ENCODE data around the gene EXOC4. TPM values are rescaled to one million over a fixed set of nuclear protein-coding genes. Genes with fewer than 3 reads are reported as not detected.
A peak's percentile ranks its signal among the peaks of the same experiment; 100 is the strongest.

The EXOC4 gene
- total RNA-seq, 2 donors from 2014 or later, result 53.5 to 62.3 TPM

DNA sequence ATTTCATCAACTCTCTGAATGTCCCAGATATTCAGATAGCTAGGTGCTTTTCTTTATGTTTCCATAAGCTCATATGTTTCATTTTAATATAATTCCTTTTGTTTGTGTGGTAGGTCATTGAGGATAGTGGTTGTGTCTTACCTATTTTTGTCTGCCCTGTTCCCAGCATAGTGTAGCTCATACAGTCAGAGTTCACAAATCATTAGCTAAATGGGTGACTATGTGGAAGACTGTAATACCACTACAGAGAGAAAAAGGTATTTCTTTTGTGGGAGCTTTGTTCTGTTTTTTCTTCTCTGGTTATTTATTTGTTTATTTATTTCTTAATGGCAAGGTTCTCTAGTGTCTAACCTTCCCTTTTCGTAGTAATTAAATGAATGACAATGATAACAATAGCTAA, 39.8 kb downstream of the EXOC4 start:
- Mint-ChIP-seq H3K36me3 (ENCODE audit: low read depth) (peaks cover 52% of the 10 kb centered on the region), H3K4me1 (peaks cover 4% of the 10 kb centered on the region), H3K9me3 (no peaks in the 10 kb centered on the region), H3K4me3 (no peak overlapping the region), H3K27me3 (no peaks in the 10 kb centered on the region), H3K27ac (peak overlapping the region; percentile 61)
- no peak for ATAC-seq (replicated peaks)

DNA sequence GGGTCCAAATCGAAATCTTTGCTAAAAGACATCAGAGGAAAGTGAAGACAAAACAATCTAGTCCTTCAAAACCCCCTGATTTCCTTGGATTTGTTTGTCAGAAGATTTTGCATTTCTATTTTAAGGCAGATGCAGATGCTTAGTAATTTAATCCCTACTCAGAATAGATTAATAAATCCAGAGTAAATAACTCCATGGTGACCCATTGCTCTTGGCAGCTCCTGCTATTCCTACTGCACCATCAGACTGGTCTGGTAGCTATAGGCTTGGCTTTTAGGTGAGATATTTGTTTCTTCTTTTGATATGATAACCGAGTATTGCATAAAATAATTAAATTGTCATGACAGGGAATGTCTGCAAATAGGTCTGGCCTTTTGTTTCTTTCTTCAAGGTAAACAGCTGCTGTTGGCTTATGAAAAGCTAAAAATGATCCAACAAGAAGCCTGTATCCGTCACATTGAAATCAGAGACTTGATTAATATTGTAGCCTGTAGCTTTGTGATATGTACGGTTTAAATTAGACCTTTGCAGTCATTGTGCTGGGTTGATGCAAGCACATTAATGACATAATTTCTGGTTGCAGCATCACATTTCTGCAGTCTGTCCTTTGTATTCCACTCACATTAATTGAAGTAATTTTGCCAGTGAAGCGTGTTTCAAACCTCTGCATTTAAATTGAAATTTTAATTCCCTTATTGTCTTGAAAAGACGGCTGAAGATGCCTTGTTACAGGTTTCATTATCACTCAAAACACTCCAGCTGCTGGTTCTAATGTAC, 40.7 kb downstream of the EXOC4 start:
- Mint-ChIP-seq H3K36me3 (ENCODE audit: low read depth) (peaks cover 43% of the 10 kb centered on the region), H3K4me1 (peaks cover 4% of the 10 kb centered on the region), H3K9me3 (no peaks in the 10 kb centered on the region), H3K27me3 (no peaks in the 10 kb centered on the region), H3K4me3 (no peak overlapping the region), H3K27ac (no peak overlapping the region)
- ATAC-seq (replicated peaks), result no peak

DNA sequence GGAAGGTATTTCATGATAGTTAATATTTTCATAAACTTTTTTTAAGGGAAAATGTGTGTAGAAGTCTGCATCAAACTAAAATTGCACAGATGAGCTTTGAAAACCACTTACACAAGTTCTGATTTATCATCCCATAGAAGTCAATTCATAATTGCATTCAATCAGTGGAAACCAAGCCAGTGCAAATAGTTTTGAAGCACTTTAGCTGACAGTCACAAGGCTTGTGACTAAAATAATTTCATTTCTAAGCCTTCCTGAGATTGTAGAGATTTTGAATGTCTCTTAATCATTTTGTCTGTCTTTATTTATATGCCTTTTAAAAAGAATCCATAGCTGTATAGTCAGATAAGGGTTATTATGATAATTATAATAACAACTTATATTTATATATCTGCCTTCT, 41.4 kb downstream of the EXOC4 start:
- Mint-ChIP-seq H3K9me3 (no peaks in the 10 kb centered on the region), H3K4me3 (no peak overlapping the region), H3K27me3 (no peaks in the 10 kb centered on the region), H3K27ac (no peak overlapping the region), H3K36me3 (ENCODE audit: low read depth) (peaks cover 36% of the 10 kb centered on the region), H3K4me1 (peaks cover 4% of the 10 kb centered on the region)
- no peak for ATAC-seq (replicated peaks)

DNA sequence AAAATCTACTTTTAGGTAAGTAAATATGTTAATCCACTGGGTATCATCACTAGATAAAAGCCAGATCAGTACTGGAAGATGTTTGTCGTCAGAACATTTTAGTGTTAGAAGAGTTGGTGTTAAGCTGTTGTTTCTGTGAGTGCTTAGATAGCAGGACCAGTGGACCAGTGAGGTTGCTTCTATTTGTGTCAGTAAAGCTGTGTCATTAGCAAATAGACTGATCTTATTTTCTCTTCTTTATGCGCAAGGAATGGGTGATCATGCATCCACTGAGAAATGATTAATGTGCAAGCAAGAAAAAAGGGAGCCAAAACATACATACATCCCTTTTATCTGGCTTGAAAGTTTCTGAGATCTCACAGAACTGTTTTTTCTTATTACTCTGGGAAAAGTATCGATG, 42.6 kb downstream of the EXOC4 start:
- ATAC-seq (replicated peaks), result no peak
- Mint-ChIP-seq H3K27ac (no peak overlapping the region), H3K4me3 (no peak overlapping the region), H3K27me3 (no peaks in the 10 kb centered on the region), H3K9me3 (no peaks in the 10 kb centered on the region), H3K4me1 (peaks cover 4% of the 10 kb centered on the region), H3K36me3 (ENCODE audit: low read depth) (peaks cover 24% of the 10 kb centered on the region)

DNA sequence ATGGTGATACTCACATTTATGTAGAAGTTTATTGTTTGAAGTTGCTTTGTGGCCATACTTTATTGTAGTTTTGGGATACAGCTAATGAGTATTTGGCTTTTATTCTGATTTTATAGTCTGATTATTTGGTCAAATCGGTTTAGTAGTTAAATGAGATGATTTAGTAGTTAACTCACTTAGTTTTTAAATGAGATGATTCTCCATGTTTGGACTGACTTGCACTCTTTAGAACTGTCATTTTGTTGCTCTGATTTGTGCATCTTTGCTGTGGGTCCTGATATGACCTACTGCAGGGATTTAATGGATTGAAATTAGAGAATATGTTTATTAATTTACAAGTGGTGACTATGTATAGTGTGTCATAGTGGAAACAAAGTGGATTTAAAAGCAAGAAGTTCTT, 44.2 kb downstream of the EXOC4 start:
- peaks cover 4% of the 10 kb centered on the region for H3K4me1 Mint-ChIP-seq
- H3K4me3 Mint-ChIP-seq, result no peak overlapping the region
- no peak for ATAC-seq (replicated peaks)
- peaks cover 8% of the 10 kb centered on the region for H3K36me3 Mint-ChIP-seq (ENCODE audit: low read depth)
- no peak overlapping the region for H3K27ac Mint-ChIP-seq
- no peaks in the 10 kb centered on the region for H3K9me3 Mint-ChIP-seq
- no peaks in the 10 kb centered on the region for H3K27me3 Mint-ChIP-seq

DNA sequence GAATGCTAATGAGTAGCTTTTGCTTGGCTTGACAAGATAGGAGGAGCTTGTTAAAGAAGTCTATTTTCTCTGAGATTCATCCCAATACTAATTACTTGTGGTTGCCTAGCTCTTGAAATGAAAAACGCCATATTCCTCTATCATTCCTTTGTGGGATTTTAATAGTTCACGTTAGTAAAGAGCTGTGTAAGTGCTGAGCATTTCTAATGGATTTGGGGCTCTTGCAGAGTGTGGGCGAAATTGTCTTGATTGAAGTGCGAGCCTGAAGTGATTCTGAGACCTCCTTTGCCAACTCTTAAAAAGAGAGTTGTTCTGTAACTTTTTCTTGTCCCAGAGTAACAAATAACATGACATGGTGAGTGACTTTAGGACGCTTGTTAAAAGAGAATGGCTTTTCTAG, 45.2 kb downstream of the EXOC4 start:
- H3K27me3 Mint-ChIP-seq, result no peaks in the 10 kb centered on the region

DNA sequence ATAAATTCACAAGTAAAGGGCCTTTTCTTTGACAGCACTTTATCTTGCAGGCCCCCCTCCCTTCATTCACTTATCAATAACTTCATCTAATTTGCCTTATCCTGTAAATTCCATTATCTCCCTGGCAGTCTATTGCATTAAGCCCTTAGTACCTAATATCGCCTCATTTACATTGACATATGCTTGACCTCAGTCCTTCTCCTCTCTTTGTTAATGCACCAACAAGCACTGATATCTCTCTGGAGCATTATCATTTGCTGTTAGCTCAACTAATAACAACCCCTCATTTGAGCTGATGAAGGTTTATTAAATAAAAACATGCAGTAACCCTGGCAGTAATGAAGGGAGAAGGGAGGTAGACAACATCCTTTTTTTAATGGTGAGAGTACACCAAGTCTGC, 46.8 kb downstream of the EXOC4 start:
- no peak overlapping the region for H3K27ac Mint-ChIP-seq
- peaks cover 4% of the 10 kb centered on the region for H3K4me1 Mint-ChIP-seq
- H3K4me3 Mint-ChIP-seq, result no peak overlapping the region
- peaks cover under 1% of the 10 kb centered on the region for H3K36me3 Mint-ChIP-seq (ENCODE audit: low read depth)
- no peaks in the 10 kb centered on the region for H3K9me3 Mint-ChIP-seq
- no peaks in the 10 kb centered on the region for H3K27me3 Mint-ChIP-seq
- no peak for ATAC-seq (replicated peaks)

More for the DNA sequence above, 45.2 kb downstream of the EXOC4 start:
- H3K4me3 Mint-ChIP-seq, result no peak overlapping the region
- no peak overlapping the region for H3K27ac Mint-ChIP-seq
- H3K9me3 Mint-ChIP-seq, result no peaks in the 10 kb centered on the region
- peaks cover 4% of the 10 kb centered on the region for H3K4me1 Mint-ChIP-seq
- H3K36me3 Mint-ChIP-seq (ENCODE audit: low read depth), result no peaks in the 10 kb centered on the region
- ATAC-seq (replicated peaks), result no peak

DNA sequence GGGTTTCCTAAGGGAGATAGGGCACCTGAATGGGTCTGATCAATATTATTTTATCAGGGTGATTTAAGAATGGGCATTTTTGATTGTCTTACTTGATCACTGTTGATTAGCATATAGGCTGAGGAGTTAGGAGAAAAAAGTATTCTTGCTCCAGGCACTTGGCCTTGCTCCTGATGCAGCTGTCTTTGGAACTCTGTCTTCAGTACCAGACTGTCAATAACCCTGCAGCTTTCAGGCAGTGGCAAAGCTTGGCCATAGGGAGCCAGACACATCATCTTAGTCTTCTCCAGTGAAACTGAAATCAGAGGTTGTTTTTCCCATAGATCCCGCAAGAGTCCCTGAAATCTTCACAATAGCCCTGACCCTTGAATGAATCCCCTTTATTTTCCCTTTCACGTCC, 47.2 kb downstream of the EXOC4 start:
- H3K4me1 Mint-ChIP-seq, result peaks cover 4% of the 10 kb centered on the region
- H3K27me3 Mint-ChIP-seq, result no peaks in the 10 kb centered on the region
- H3K9me3 Mint-ChIP-seq, result no peaks in the 10 kb centered on the region
- H3K4me3 Mint-ChIP-seq, result no peak overlapping the region
- H3K27ac Mint-ChIP-seq, result no peak overlapping the region
- H3K36me3 Mint-ChIP-seq (ENCODE audit: low read depth), result peaks cover 5% of the 10 kb centered on the region
- ATAC-seq (replicated peaks), result no peak

DNA sequence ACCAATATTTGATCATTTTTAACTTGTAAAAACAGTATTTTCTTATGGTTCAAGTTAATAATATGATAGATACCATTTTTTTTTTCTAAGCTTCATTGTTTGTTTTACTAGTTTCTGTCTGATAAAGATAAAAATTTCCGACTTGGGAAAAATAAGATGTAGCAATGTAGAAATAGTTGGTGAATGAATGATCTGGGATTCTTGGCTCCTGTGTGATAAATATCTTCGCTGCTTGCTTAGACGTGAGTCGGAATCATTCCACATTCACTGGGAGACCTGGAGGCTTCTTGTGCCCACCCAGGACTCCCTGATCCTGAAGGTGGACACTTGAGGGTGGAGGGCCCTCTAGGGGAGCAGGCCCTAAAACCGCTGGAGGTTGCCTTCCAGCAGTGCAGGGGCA, 47.9 kb downstream of the EXOC4 start:
- Mint-ChIP-seq H3K27me3 (no peaks in the 10 kb centered on the region), H3K9me3 (no peaks in the 10 kb centered on the region), H3K27ac (no peak overlapping the region), H3K36me3 (ENCODE audit: low read depth) (peaks cover 12% of the 10 kb centered on the region), H3K4me3 (no peak overlapping the region), H3K4me1 (peaks cover 4% of the 10 kb centered on the region)
- no peak for ATAC-seq (replicated peaks)

DNA sequence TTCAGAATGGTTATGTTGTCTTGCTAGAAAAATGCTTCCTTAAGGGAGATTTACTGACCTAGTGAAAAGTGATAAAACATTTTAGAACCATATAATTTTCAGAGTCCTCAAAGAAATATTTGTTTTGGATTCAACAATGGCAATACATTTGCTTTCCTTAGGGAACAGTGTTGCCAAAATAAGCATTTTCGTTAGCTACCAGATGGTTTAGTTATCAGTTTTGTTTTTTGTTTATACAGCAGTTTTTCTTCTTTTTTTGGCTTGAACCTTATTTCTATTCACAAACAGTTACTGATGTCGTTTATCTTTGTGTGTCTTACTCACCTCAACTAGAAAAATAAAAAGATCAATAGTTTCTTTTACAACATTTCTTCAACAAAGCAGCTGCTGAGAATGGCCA, 48.6 kb downstream of the EXOC4 start:
- no peaks in the 10 kb centered on the region for H3K27me3 Mint-ChIP-seq
- no peaks in the 10 kb centered on the region for H3K9me3 Mint-ChIP-seq
- H3K36me3 Mint-ChIP-seq (ENCODE audit: low read depth), result peaks cover 18% of the 10 kb centered on the region
- H3K27ac Mint-ChIP-seq, result no peak overlapping the region
- H3K4me1 Mint-ChIP-seq, result no peaks in the 10 kb centered on the region
- ATAC-seq (replicated peaks), result no peak
- H3K4me3 Mint-ChIP-seq, result no peak overlapping the region

DNA sequence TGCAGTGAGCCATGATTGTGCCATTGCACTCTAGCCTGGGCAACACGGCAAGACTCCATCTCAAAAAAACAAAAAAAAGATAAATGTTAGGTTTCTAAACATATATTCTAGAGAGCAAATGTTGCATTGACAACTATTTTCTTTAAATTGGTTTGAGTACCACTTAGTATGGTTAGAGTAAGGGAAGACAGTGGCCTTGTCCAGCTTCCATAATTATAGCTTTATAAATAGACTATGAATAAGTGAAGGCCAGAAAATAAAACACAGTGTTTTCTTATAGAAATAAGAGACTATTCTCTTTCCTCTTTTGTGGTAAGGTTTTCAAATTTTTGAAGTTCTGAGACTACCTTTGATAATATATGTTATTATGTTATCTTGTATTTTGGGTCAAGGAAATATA, 50.5 kb downstream of the EXOC4 start:
- no peaks in the 10 kb centered on the region for H3K4me1 Mint-ChIP-seq
- H3K27ac Mint-ChIP-seq, result no peak overlapping the region
- no peaks in the 10 kb centered on the region for H3K27me3 Mint-ChIP-seq
- ATAC-seq (replicated peaks), result no peak
- no peaks in the 10 kb centered on the region for H3K9me3 Mint-ChIP-seq
- H3K4me3 Mint-ChIP-seq, result no peak overlapping the region
- H3K36me3 Mint-ChIP-seq (ENCODE audit: low read depth), result peaks cover 37% of the 10 kb centered on the region

DNA sequence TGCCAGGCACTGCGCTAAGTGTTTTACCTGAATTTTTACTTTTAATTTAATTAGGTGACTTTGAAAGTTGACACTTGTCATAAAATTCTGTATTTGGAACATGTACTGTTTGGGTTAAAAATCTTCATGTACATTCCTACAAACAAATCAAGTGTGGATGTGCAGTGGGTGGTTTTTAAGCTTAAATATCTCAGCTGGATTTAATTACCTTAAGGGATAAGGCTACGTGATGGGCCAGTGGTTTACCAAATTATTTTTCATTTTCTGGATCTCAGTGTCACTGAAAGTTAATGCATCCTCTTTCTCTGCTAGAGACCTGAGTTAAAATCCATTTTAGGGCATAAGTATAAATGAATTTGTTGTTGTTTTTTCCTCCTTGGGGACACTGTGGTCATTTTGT, 51.1 kb downstream of the EXOC4 start:
- H3K36me3 Mint-ChIP-seq (ENCODE audit: low read depth), result peaks cover 43% of the 10 kb centered on the region
- no peaks in the 10 kb centered on the region for H3K4me1 Mint-ChIP-seq
- H3K27me3 Mint-ChIP-seq, result no peaks in the 10 kb centered on the region
- H3K27ac Mint-ChIP-seq, result no peak overlapping the region
- no peak overlapping the region for H3K4me3 Mint-ChIP-seq
- no peaks in the 10 kb centered on the region for H3K9me3 Mint-ChIP-seq
- no peak for ATAC-seq (replicated peaks)

DNA sequence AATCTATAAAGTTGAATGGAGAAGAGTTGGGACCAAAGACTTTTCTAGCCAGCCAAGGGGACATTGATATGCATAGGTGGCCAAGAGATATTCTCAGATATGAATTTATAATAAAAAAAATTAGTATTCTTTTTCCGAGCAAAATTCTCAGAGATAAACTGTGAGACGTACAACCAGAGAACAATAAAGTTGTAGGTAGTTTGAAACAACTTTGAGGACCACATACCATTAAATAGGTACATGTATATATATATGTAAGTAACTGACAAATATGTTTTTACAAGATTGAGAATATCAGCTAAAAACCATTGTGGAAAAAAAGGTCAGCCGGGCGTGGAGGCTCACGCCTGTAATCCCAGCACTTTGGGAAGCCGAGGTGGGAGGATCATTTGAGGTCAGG, 56.5 kb downstream of the EXOC4 start:
- H3K36me3 Mint-ChIP-seq (ENCODE audit: low read depth), result peaks cover 65% of the 10 kb centered on the region
- ATAC-seq (replicated peaks), result no peak
- no peak overlapping the region for H3K27ac Mint-ChIP-seq
- H3K9me3 Mint-ChIP-seq, result no peaks in the 10 kb centered on the region
- no peak overlapping the region for H3K4me3 Mint-ChIP-seq
- H3K27me3 Mint-ChIP-seq, result no peaks in the 10 kb centered on the region
- no peaks in the 10 kb centered on the region for H3K4me1 Mint-ChIP-seq

DNA sequence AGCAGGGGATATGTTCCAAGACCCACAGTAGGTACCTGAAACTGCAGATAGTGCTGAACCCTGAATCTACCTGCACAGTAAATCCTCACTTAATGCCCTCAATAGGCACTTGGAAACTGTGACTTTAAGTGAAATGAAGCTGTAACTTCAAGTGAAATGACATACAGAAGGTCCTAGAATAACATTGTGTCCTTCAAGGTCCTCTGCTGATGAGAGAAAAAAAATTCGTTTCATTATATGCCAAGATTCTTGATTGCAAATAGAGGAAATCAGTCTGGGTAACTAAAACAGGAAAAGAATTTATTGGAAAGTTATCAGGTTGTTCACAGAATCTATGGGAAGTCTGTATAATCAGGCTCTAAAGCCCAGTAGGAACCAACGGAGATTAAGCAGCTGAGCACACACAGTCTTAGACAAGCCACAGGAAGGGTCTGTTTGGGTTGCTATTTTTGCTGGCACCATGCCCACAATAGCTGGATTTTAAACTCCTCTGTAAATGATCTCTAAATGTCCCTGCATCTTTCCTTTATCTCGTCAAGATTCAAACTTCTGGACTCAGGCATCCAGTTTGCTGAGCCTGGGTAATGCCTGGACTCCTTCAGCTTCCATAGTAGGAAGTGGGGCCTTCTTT, 57.5 kb downstream of the EXOC4 start:
- ATAC-seq (replicated peaks), result no peak
- Mint-ChIP-seq H3K4me3 (no peak overlapping the region), H3K9me3 (no peaks in the 10 kb centered on the region), H3K36me3 (ENCODE audit: low read depth) (peaks cover 57% of the 10 kb centered on the region), H3K27ac (no peak overlapping the region), H3K4me1 (no peaks in the 10 kb centered on the region), H3K27me3 (no peaks in the 10 kb centered on the region)

DNA sequence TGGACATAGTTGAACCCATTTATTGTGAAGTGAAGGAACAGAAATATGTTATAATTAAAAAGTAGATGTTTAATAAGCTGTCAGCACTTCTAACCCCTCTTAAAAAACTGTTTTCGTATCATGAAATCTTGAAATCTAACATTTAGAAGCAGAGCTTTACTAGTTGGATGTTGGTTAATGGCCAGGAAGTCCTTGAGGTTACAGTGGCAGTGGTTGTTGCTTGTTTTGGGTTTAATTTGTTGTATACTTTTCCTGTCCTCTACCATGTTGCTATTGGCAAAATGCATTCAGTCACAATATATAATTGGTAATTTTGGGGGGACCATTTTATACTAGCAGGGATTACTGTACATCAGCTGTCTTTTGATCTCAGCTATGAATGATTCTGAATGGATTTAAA, 60.7 kb downstream of the EXOC4 start:
- H3K4me3 Mint-ChIP-seq, result no peak overlapping the region
- no peak for ATAC-seq (replicated peaks)
- peaks cover 33% of the 10 kb centered on the region for H3K36me3 Mint-ChIP-seq (ENCODE audit: low read depth)
- H3K4me1 Mint-ChIP-seq, result no peaks in the 10 kb centered on the region
- H3K9me3 Mint-ChIP-seq, result no peaks in the 10 kb centered on the region
- H3K27ac Mint-ChIP-seq, result no peak overlapping the region
- H3K27me3 Mint-ChIP-seq, result no peaks in the 10 kb centered on the region
